ENCODE data around the gene KCNIP3.

KCNIP3 gene

GRCh38 chr2:95312543-95313201 is 15.5 kb downstream of the KCNIP3 start:
- ChIA-PET POLR2A (interaction anchor here (0.5 kb wide), 1 partner anchor 1540 kb away, joined by 4 read pairs; no protein-coding TSS in a partner anchor), CTCF (interaction anchor here (0.8 kb wide), 1 partner anchor 81 kb away, joined by 3 read pairs; no protein-coding TSS in a partner anchor)
- TF ChIP-seq ZNF837 (tag by site-specific recombination; IDR thresholded peaks at IDR 0.05), result no peak
- TF ChIP-seq KLF16 (tag by site-specific recombination; IDR thresholded peaks at IDR 0.05), result no peak
- TF ChIP-seq ZNF776 (tag by site-specific recombination; IDR thresholded peaks at IDR 0.05; ENCODE audit: borderline replicate concordance), result no peak
- TF ChIP-seq ZNF626 (tag by site-specific recombination; IDR thresholded peaks at IDR 0.05), result no peak
- H3K36me3 ChIP-seq (ENCODE audit: control insufficient read depth in 2 of 2, insufficient read depth in 1 of 2, low read length in 2 of 2), result no peaks in the 10 kb centered on the region
- no peaks in the 10 kb centered on the region for H3K9me3 ChIP-seq (ENCODE audit: control insufficient read depth, insufficient read depth, low read depth, low read length)
- H3K27ac ChIP-seq (ENCODE audit: extremely low read depth, low read depth, low read length), result no peak overlapping the region
- H3K4me1 ChIP-seq (ENCODE audit: control insufficient read depth, insufficient read depth, low read length), result no peaks in the 10 kb centered on the region
- H3K4me3 ChIP-seq (ENCODE audit: low read depth, low read length), result no peak overlapping the region

DNA sequence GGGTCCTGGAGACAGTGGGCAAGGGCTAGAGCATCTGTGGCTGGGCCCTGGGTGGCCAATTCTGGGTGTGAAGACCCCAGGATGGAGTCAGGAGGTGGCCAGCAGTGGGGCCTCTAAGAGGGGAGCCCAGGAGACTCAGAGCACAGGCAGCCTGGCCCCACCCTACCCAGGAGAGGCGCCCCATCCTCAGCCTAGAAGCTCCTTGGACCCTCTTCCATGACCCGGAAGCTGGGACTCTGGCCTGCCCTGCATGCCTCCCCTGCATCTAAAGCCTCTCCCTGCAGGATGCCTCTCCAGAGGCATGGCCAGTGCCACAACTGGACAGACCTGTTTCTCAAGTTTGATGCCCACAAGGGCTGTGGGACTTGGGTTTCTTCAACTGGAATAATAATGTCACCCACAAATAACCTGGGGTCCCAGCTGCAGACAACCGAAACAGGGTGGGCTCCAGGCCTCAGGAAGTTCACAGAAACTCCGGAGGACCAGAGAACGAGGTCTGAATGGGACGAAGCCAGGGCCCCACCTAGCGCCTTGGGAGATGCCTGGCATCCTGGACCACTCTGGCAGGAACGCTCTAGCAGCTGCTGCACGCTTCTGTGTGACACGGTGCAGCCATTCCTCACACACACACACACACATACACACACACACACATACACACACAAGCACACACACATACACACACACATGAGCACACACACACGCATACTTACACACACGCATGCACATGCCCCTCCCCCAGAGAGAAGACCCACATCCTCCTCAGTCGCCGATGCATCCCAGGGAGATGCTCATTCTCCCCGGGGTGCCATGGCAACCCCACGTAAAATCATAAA is 16.4 kb downstream of the KCNIP3 start:
- Histone ChIP-seq H3K4me3 (ENCODE audit: low read depth, low read length) (no peak overlapping the region), H3K36me3 (ENCODE audit: control insufficient read depth in 2 of 2, insufficient read depth in 1 of 2, low read length in 2 of 2) (no peaks in the 10 kb centered on the region), H3K4me1 (ENCODE audit: control insufficient read depth, insufficient read depth, low read length) (no peaks in the 10 kb centered on the region), H3K27ac (ENCODE audit: extremely low read depth, low read depth, low read length) (no peak overlapping the region), H3K9me3 (ENCODE audit: control insufficient read depth, insufficient read depth, low read depth, low read length) (no peaks in the 10 kb centered on the region)
- POLR2A ChIA-PET, result interaction anchor here (0.5 kb wide), 1 partner anchor 1539 kb away, joined by 4 read pairs; no protein-coding TSS in a partner anchor
- TF ChIP-seq ZSCAN4 (tag by site-specific recombination; IDR thresholded peaks at IDR 0.05) (peak; percentile 96), TRIM28 (IDR thresholded peaks at IDR 0.05; ENCODE audit: borderline replicate concordance, low read length) (no peak)
- CTCF ChIA-PET, result interaction anchor here (5.2 kb wide), 1 partner anchor 83 kb away, joined by 27 read pairs; no protein-coding TSS in a partner anchor

DNA sequence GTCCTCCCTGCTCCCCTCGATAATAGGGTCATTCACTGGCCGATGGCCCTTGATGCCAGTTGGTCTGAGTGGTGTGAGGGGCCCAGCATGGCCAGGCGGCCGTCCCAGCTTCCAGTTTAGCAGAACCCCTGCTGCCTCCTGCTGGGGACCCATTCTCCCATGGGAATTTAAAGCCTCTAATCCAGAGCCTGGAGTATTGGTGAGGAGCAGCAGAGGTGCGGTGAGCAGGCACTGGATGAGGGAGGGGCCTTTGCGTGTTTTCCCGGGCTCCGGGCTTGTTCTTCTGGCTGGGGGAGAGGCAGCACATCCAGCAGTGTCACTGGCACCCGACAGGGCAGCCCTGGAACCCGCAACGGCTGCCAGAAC is 17.4 kb downstream of the KCNIP3 start:
- no peak overlapping the region for H3K4me3 ChIP-seq (ENCODE audit: low read depth, low read length)
- TF ChIP-seq ZNF221 (tag by site-specific recombination; IDR thresholded peaks at IDR 0.05; ENCODE audit: borderline replicate concordance) (no peak), RBAK (tag by site-specific recombination; IDR thresholded peaks at IDR 0.05) (no peak), ZNF292 (tag by site-specific recombination; IDR thresholded peaks at IDR 0.05; ENCODE audit: borderline replicate concordance, low read depth) (no peak), HOXC10 (CRISPR knock-in tag; IDR thresholded peaks at IDR 0.05) (no peak), ZNF707 (tag by site-specific recombination; IDR thresholded peaks at IDR 0.05) (no peak), ZNF426 (tag by site-specific recombination; IDR thresholded peaks at IDR 0.05) (no peak), KLF8 (tag by site-specific recombination; IDR thresholded peaks at IDR 0.05) (no peak), ZNF610 (tag by site-specific recombination; IDR thresholded peaks at IDR 0.05; ENCODE audit: borderline replicate concordance) (no peak), GLIS1 (tag by site-specific recombination; IDR thresholded peaks at IDR 0.05) (no peak), MEIS1 (CRISPR knock-in tag; IDR thresholded peaks at IDR 0.05; ENCODE audit: borderline replicate concordance) (no peak), ZNF366 (tag by site-specific recombination; conservative IDR thresholded peaks at IDR 0.05) (no peak), GLI4 (tag by site-specific recombination; IDR thresholded peaks at IDR 0.05) (no peak), ZBTB6 (tag by site-specific recombination; IDR thresholded peaks at IDR 0.05) (no peak), ZNF350 (tag by site-specific recombination; IDR thresholded peaks at IDR 0.05) (no peak), ZSCAN23 (tag by site-specific recombination; IDR thresholded peaks at IDR 0.05) (no peak), ZNF26 (tag by site-specific recombination; IDR thresholded peaks at IDR 0.05) (no peak), GLI2 (tag by site-specific recombination; IDR thresholded peaks at IDR 0.05; ENCODE audit: borderline replicate concordance, low read depth) (no peak), ZNF112 (tag by site-specific recombination; IDR thresholded peaks at IDR 0.05) (no peak), ZNF837 (tag by site-specific recombination; IDR thresholded peaks at IDR 0.05) (no peak)
- no peaks in the 10 kb centered on the region for H3K4me1 ChIP-seq (ENCODE audit: control insufficient read depth, insufficient read depth, low read length)
- H3K9me3 ChIP-seq (ENCODE audit: control insufficient read depth, insufficient read depth, low read depth, low read length), result no peaks in the 10 kb centered on the region
- CTCF ChIA-PET, result interaction anchor here (5.2 kb wide), 1 partner anchor 84 kb away, joined by 27 read pairs; no protein-coding TSS in a partner anchor
- POLR2A ChIA-PET, result no interaction called here
- no peaks in the 10 kb centered on the region for H3K36me3 ChIP-seq (ENCODE audit: control insufficient read depth in 2 of 2, insufficient read depth in 1 of 2, low read length in 2 of 2)
- no peak overlapping the region for H3K27ac ChIP-seq (ENCODE audit: extremely low read depth, low read depth, low read length)
